ES-I3 (cell line): ENCODE measurements around the gene CDK18.
"Not testable (repeated sequence)": the region's sequence is repeated elsewhere in the genome, so short reads cannot be mapped to it uniquely, and the experiment has no call there.

Experiments
- H3K36me3 ChIP-seq: 2 replicates; pipeline ENCODE4 v1.6.1; 2013; ENCODE audit warnings: mild to moderate bottlenecking, low read length, control low read depth, moderate library complexity; ENCODE audit not compliant: insufficient read depth
- H3K4me1 ChIP-seq: 2 replicates; pipeline ENCODE4 v1.6.1; 2013; ENCODE audit warnings: mild to moderate bottlenecking, control low read depth, low read length; ENCODE audit not compliant: insufficient read depth
- H3K9ac ChIP-seq: 2 replicates; pipeline ENCODE4 v1.6.1; 2013; ENCODE audit warnings: low read depth, mild to moderate bottlenecking, low read length, moderate library complexity
- H3K9me3 ChIP-seq: 2 replicates; pipeline ENCODE4 v1.6.1; 2013; ENCODE audit warnings: mild to moderate bottlenecking, low read length, moderate library complexity; ENCODE audit not compliant: control insufficient read depth, insufficient read depth

Gene CDK18

DNA sequence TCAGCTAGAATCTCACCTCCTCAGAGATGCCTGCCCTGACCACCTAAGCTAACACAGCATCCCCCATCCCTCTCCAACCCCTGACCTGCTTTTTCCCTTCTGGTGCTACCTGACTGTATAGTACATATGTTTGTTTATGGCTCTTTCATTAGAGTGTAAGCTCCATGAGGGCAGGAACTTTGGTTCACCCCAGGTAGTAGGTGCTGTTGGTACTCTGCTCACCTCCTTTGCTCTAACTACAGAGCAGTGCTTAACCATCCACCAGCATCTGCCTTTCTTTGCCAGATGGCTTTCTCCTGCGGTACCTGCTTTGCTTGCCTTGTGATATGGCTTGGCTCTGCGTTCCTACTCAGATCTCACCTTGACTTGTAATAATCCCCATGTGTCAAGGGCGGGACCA lies 29.9 kb upstream of the CDK18 start:
- Histone ChIP-seq H3K4me1 (peaks cover 24% of the 10 kb centered on the region), H3K9me3 (peaks cover 8% of the 10 kb centered on the region)

DNA sequence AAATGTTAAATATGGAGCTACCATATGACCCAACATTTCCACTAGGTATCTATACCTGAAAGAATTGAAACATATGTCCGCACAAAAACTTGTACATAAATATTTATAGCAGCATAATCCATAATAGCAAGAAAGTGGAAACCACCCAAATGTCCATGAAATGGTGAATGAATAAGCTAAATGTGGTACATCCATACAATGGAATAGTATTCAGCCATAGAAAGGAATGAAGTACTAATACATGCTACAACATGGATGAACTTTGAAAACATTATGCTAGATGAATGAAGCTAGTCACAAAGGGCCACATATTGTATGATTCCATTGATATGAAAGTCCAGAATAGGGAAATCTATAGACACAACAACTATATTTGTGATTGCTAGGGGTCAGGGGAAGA lies 28.6 kb upstream of the CDK18 start:
- peaks cover 8% of the 10 kb centered on the region for H3K9me3 ChIP-seq
- H3K4me1 ChIP-seq = peaks cover 24% of the 10 kb centered on the region
- H3K9ac ChIP-seq = no peak overlapping the region
- H3K36me3 ChIP-seq = no peaks in the 10 kb centered on the region

More for the DNA sequence above, 29.9 kb upstream of the CDK18 start:
- H3K36me3 ChIP-seq = no peaks in the 10 kb centered on the region
- no peak overlapping the region for H3K9ac ChIP-seq

DNA sequence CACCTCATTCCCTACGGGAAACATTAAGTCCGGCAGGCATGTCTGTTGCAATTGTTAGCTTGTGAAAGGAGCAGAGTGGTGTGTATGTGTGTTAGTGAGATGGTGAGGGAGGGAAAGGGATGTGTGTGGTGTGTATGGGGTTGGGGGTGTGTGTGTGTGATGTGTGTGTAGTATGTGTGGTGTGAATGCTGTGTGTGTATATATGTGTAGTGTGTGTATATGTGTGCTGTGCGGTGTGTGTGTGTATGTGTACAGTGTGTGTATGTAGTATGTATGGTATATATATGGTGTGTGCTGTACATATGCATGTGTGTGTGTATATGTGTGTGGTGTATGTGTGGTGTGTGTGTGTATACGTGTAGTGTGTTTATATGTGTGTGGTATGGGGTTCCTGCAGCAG lies 27.8 kb upstream of the CDK18 start:
- Histone ChIP-seq H3K9me3 (peaks cover 8% of the 10 kb centered on the region), H3K4me1 (peaks cover 31% of the 10 kb centered on the region), H3K36me3 (no peaks in the 10 kb centered on the region), H3K9ac (no peak overlapping the region)

DNA sequence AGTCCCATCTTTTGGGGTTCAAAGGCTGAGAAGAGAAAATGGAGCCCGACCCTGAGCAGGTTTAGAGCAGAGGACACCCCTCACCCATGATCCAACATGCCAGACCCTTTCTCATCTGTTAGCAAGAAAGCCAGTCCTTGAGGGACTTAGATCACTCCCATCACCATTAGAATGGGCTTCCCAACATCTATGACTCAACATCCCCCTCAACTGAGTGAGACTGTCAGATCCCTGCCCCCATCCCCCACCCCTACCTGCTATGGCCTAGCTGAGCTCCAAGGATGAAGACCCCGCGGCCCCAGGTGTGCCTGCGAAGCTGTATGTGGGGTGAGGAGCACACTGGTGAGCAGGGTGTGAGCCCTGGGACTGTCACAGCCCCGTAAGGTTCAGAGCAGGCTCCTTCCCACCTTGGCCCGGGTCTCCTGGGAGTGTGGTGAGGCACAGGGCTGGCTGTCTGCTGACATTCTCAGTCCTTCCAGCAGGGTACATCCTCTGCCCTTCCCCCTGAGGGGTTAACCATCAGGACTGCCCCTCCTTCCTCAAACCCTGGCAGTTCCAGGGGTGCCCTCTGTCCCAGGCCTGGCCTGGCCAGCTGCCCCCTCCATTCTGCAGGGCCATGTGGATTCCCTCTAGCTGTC lies 27.2 kb upstream of the CDK18 start:
- Histone ChIP-seq H3K9me3 (peaks cover 8% of the 10 kb centered on the region), H3K4me1 (peaks cover 36% of the 10 kb centered on the region), H3K9ac (no peak overlapping the region), H3K36me3 (no peaks in the 10 kb centered on the region)

DNA sequence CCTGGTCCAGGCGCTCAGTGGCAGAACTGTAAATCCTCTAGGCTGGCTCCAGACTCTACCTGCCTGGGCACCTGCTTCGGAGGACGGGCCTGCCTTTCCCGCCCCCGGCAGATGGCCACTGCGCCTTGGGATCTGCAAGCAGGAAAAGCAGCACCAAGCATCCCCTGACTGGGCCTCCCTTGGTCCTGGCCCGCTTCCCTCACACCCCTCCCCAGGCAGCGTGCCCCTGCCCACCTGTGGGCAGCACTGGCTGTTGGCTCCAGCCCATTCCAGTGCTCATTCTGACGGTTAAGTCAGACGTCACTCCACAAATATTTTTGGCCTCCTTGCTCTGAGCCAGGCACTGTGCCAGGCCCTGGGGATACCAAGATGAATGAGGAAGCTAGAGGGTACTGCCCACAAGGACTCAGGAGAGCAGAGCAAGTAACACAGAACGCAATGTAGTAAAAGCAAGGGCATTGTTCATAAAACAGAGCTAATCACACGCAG lies 26.7 kb upstream of the CDK18 start:
- Histone ChIP-seq H3K4me1 (peaks cover 36% of the 10 kb centered on the region), H3K9me3 (peaks cover 8% of the 10 kb centered on the region), H3K36me3 (no peaks in the 10 kb centered on the region), H3K9ac (no peak overlapping the region)

DNA sequence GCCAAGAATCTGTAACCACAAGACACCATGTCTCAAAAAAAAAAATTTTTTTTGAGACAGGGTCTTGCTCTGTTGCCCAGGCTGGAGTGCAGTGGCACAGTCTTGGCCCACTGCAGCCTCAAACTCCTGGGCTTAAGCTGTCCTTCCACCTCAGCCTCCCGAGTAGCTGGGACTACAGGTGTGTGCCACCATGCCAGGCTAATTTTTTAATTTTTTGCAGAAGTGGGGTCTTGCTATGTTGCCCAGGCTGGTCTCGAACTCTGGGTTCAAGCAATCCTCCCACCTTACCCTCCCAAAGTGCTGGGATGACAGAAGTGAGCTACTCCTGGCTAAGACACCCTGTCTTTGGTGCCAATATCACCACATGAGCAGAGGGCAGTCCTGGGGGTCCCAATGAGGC lies 25.5 kb upstream of the CDK18 start:
- not testable (repeated sequence) for H3K36me3 ChIP-seq, H3K9me3 ChIP-seq, H3K9ac ChIP-seq
- H3K4me1 ChIP-seq = peaks cover 31% of the 10 kb centered on the region

DNA sequence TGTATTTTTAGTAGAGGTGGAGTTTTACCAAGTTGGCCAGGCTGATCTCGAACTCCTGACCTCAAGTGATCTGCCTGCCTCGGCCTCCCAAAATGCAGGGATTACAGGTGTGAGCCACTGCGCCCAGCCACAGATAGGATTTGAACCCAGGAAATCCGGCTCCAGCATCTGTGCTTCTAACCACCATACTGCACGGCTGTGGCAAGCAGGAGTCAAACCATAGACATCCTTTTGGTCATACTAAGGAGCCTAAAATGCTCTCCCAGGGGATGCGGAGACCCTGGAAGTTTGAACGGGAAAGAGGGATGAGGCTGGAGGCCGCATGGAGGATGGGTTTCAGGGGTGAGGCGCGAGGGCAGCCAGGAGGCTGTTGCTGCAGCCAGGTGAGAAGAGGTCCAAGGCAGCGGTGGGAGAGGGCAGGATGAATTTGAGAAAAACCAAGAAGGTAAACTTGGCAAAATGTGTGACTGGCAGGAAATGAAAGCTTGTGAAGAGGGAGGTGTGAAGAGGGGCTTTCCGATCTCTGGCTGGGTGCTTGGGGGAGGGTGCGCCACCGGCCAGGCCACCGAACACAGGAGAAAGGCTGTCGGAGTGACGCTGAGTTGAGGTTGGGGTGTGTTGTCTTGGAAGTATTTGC lies 24.0 kb upstream of the CDK18 start:
- H3K9me3 ChIP-seq = peaks cover 6% of the 10 kb centered on the region
- H3K36me3 ChIP-seq = no peaks in the 10 kb centered on the region
- H3K9ac ChIP-seq = no peak overlapping the region
- peaks cover 31% of the 10 kb centered on the region for H3K4me1 ChIP-seq

DNA sequence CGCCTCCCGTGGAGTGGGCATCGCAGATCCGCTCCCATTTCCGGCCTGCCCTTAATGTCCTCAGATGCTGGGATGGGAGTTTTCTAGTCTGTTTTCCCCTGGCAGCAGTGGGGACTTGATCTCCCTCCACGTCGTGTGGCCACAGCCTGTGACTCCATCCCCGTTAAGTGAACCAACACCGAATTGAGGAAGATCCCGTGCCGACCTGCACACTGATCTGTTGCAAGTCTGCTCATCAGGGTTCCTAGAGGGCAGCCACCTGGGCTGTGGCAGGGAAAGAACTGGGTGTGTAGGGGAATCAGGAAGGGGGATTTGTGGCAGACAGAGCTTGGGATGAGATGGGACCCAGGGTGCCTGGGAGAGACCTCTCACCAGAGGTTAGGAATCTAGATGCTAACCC lies 23.3 kb upstream of the CDK18 start:
- Histone ChIP-seq H3K9ac (no peak overlapping the region), H3K36me3 (no peaks in the 10 kb centered on the region), H3K9me3 (no peaks in the 10 kb centered on the region), H3K4me1 (peaks cover 31% of the 10 kb centered on the region)

DNA sequence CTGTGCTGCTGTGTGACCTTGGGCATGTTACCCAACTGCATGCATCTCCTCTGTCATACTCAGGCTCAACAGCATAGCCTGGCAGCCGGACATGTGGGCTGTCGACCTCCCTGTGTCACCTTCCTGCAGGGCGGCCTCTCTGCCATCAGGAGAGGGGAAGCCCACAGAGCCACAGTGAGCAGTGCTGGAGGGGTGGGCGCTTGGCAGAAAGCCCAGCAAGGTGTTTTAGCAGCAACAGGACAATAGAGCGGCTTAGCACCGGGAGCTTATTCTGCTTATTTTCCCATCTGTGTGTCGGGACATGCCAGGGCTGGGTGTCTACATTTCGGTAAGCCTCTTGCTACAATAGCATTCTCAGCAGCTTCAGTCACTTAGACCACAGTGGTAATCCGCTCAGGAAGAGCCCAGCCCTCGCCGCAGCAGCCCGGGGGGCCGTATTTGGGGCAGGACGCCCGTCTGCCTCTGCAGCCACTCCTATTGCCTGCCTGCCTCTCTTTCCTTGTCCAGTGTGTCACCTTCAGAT lies 22.8 kb upstream of the CDK18 start:
- Histone ChIP-seq H3K9me3 (no peaks in the 10 kb centered on the region), H3K9ac (no peak overlapping the region), H3K36me3 (no peaks in the 10 kb centered on the region), H3K4me1 (peaks cover 26% of the 10 kb centered on the region)

DNA sequence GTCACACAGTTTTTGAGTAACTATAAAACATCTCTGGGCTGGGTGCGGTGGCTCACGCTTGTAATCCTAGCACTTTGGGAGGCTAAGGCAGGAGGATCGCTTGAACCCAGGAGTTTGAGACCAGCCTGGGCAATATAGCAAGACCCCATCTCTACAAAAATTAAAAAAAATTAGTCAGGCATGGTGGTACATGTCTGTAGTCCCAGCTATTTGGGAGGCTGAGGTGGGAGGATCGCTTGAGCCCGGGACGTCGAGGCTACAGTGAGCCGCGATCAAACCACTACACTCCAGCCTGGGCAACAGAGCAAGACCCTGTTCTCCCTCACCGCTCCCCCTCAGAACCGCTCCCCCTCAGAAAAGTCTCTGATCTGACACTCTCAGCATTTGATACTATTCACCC lies 21.9 kb upstream of the CDK18 start:
- not testable (repeated sequence) for H3K9ac ChIP-seq, H3K36me3 ChIP-seq, H3K9me3 ChIP-seq
- H3K4me1 ChIP-seq = peaks cover 17% of the 10 kb centered on the region

DNA sequence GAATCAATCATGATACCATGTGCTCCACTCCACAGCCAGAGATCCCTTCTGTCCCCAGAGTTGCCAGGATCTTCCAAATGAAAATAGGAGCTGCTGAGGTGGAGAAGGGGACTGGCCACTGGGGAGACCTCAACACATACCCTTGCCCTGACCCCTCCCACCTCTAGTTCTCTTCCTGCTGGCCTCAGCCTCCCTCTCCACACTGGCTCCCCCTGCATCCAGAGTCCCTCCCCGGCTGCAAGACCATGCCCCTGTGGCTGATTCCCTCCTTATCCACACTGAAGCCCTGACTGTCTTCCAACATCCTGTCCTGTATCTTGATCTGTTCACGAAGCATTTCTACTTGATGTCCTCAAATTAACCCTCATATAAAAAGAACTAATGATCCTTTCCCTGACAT lies 21.1 kb upstream of the CDK18 start:
- Histone ChIP-seq H3K36me3 (no peaks in the 10 kb centered on the region), H3K9ac (no peak overlapping the region), H3K9me3 (no peaks in the 10 kb centered on the region), H3K4me1 (peaks cover 12% of the 10 kb centered on the region)

DNA sequence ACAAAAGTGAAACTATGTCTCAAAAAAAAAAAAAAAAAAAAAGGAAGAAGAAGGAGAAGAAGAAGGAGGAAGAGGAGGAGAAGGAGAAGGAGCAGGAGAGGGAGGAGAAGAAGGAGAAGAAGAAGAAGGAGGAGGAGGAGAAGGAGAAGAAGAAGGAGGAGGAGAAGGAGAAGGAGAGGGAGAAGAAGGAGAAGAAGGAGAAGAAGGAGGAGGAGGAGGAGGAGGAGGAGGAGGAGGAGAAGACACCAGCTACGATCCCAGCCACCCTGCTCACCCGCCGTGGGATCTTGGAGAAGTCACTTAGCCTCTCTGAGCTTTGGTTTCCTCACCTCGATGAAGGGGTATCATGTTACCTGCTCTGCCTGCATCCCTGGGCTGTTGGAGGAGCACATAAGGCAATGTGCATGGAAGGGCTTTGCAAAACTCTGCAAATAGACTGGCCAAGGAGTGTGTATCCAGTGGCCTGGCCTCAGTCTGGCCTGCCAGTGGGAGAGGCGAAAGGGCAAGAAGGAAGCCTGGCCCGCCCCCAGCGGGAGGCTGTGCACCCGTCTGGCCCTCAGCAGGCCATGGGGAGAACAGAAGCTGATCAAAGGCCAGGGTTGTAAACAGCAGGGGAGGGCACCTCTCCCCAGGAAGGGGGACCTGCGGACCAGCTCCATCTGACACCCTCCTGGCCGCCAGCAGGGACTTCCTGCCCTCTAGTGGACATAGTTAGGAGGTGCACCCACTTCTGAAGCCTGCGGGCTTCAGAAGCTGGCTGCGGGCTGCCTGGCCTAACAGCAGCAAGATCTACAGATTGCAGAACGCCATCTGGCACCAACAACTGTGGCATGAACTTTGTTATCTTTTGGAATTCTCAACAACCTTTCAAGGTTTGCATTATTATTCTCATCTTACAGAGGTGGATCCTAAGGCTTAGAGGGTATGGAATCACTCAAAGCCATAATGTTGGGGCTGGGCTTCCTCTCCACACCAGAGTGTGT lies 19.2 kb upstream of the CDK18 start:
- Histone ChIP-seq H3K9me3 (no peaks in the 10 kb centered on the region), H3K9ac (no peak overlapping the region), H3K4me1 (peaks cover 12% of the 10 kb centered on the region), H3K36me3 (no peaks in the 10 kb centered on the region)

DNA sequence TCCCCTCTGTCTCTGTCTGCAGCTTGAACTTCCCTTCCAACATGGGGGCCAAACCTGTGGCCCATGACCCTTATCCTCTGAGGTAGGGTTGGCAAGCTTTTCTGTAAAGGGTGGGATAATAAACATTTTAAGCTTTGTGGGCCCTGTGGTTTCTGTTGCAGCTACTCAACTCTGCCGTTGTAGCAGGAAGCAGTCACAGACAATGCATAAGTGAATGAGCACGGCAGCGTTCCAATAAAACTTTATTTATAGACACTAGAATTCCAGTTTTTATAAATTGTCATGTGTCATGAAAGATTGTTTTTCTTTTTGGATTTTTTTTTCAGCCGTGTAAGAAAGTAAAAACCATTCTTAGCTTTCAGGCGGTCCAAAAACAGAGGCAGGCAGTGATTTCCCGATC lies 18.2 kb upstream of the CDK18 start:
- no peaks in the 10 kb centered on the region for H3K9me3 ChIP-seq
- H3K36me3 ChIP-seq = no peaks in the 10 kb centered on the region
- H3K9ac ChIP-seq = no peak overlapping the region
- peaks cover 9% of the 10 kb centered on the region for H3K4me1 ChIP-seq

DNA sequence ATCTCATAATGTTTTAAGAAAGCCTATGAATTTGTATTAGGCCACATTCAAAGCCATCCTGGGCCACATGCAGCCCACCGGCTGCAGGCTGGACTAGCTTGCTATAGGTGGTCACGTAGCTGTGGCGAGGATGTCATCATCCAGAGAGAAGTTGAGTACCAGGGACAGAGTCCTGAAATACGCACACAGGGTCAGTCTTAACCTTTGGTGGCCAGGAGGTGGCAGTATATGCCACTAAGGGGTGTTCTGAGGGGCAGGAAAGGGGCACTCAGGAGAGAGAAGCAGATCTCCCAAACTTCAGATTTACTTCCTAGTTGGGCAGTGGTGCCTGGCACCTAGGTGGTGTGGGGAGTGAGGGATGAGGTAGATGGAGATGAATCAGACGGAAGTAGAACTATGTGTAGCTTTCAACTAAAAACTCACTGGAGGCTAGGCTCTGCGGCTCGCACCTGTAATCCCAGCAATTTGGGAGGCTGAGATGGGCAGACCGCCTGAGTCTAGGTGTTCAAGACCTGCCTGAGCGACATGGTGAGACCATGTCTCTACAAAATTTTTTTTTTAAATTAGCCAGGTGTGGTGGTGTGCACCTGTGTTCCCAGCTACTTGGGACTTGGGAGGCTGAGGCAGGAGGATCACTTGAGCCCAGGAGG lies 16.3 kb upstream of the CDK18 start:
- H3K4me1 ChIP-seq = peaks cover 15% of the 10 kb centered on the region
- H3K36me3 ChIP-seq = no peaks in the 10 kb centered on the region
- no peaks in the 10 kb centered on the region for H3K9me3 ChIP-seq
- no peak overlapping the region for H3K9ac ChIP-seq
